ACC112 (cell line): ENCODE data around the gene RBM20.
"Not testable (repeated sequence)": the region's sequence is repeated elsewhere in the genome, so short reads cannot be mapped to it uniquely, and the experiment has no call there.

Source experiments
- H2AFZ ChIP-seq: fragments of 200-600 bp; sonication (generic); one replicate; pipeline ENCODE4 v1.6.0; 2017; ENCODE audit warnings: antibody characterized with exemption, low read length; ENCODE audit not compliant: unreplicated experiment
- H3K27ac ChIP-seq: fragments of 200-600 bp; sonication (generic); 2 replicates; pipeline ENCODE4 v1.5.1; 2014; ENCODE audit warnings: low read depth, mild to moderate bottlenecking, antibody characterized with exemption, low read length, moderate library complexity
- H3K27me3 ChIP-seq: fragments of 200-600 bp; sonication (generic); 2 replicates; pipeline ENCODE4 v1.6.1; 2014; ENCODE audit warnings: mild to moderate bottlenecking, antibody characterized with exemption, low read length, moderate library complexity, mixed read lengths; ENCODE audit not compliant: insufficient read depth
- H3K36me3 ChIP-seq: fragments of 200-600 bp; sonication (generic); 2 replicates; pipeline ENCODE4 v1.6.1; 2016; ENCODE audit warnings: mild to moderate bottlenecking, antibody characterized with exemption, low read length, moderate library complexity, mixed read lengths; ENCODE audit not compliant: insufficient read depth
- H3K4me1 ChIP-seq: fragments of 200-600 bp; sonication (generic); one replicate; pipeline ENCODE4 v1.6.1; 2016; ENCODE audit warnings: low read length, mixed read lengths; ENCODE audit not compliant: insufficient read depth, unreplicated experiment, control insufficient read depth
- H3K4me3 ChIP-seq: fragments of 200-600 bp; sonication (generic); 2 replicates; pipeline ENCODE4 v1.5.1; 2014; ENCODE audit warnings: mild to moderate bottlenecking, low read depth, low read length
- H3K79me2 ChIP-seq: fragments of 200-600 bp; sonication (generic); one replicate; pipeline ENCODE4 v1.6.0; 2016; ENCODE audit warnings: low read length; ENCODE audit not compliant: control insufficient read depth, unreplicated experiment, insufficient read depth

The RBM20 gene

GRCh38 chr10:110724116-110724921, 80.2 kb downstream of the RBM20 start:
- no peak overlapping the region for H3K27ac ChIP-seq
- no peak overlapping the region for H2AFZ ChIP-seq
- H3K4me1 ChIP-seq: peaks cover 12% of the 10 kb centered on the region

GRCh38 chr10:110724937-110725336, 80.8 kb downstream of the RBM20 start:
- H3K4me1 ChIP-seq: peaks cover 12% of the 10 kb centered on the region
- H3K79me2 ChIP-seq: no peaks in the 10 kb centered on the region
- no peak overlapping the region for H3K4me3 ChIP-seq
- H3K36me3 ChIP-seq: no peaks in the 10 kb centered on the region
- no peak overlapping the region for H3K27ac ChIP-seq
- H2AFZ ChIP-seq: no peak overlapping the region
- peaks cover 25% of the 10 kb centered on the region for H3K27me3 ChIP-seq

More at GRCh38 chr10:110724116-110724921, 80.2 kb downstream of the RBM20 start:
- H3K36me3 ChIP-seq: no peaks in the 10 kb centered on the region
- no peak overlapping the region for H3K4me3 ChIP-seq
- H3K79me2 ChIP-seq: no peaks in the 10 kb centered on the region
- peaks cover 25% of the 10 kb centered on the region for H3K27me3 ChIP-seq

GRCh38 chr10:110725801-110726630, 81.9 kb downstream of the RBM20 start:
- H3K4me1 ChIP-seq: peaks cover 12% of the 10 kb centered on the region
- H3K79me2 ChIP-seq: no peaks in the 10 kb centered on the region
- H3K36me3 ChIP-seq: no peaks in the 10 kb centered on the region
- peaks cover 17% of the 10 kb centered on the region for H3K27me3 ChIP-seq
- H2AFZ ChIP-seq: no peak overlapping the region
- H3K4me3 ChIP-seq: no peak overlapping the region
- no peak overlapping the region for H3K27ac ChIP-seq

GRCh38 chr10:110727785-110728184, 83.6 kb downstream of the RBM20 start:
- not testable (repeated sequence) for H3K4me3 ChIP-seq, H3K27ac ChIP-seq, H3K79me2 ChIP-seq, H2AFZ ChIP-seq, H3K36me3 ChIP-seq
- H3K4me1 ChIP-seq: peaks cover 12% of the 10 kb centered on the region
- peaks cover 32% of the 10 kb centered on the region for H3K27me3 ChIP-seq

- H3K4me3 ChIP-seq: no peak overlapping the region
- no peak overlapping the region for H2AFZ ChIP-seq
Observed at GRCh38 chr10:110730345-110731050, 86.4 kb downstream of the RBM20 start.

GRCh38 chr10:110733218-110733952, 89.2 kb downstream of the RBM20 start:
- H3K27me3 ChIP-seq: peaks cover 54% of the 10 kb centered on the region
- H3K36me3 ChIP-seq: no peaks in the 10 kb centered on the region
- H2AFZ ChIP-seq: no peak overlapping the region
- no peaks in the 10 kb centered on the region for H3K79me2 ChIP-seq
- no peaks in the 10 kb centered on the region for H3K4me1 ChIP-seq
- H3K27ac ChIP-seq: no peak overlapping the region
- H3K4me3 ChIP-seq: peak overlapping the region; percentile 27; the same call in 1 of the 2 replicates

More at GRCh38 chr10:110730345-110731050, 86.4 kb downstream of the RBM20 start:
- Histone ChIP-seq H3K4me1 (peaks cover 12% of the 10 kb centered on the region), H3K27me3 (peaks cover 43% of the 10 kb centered on the region), H3K79me2 (no peaks in the 10 kb centered on the region), H3K36me3 (no peaks in the 10 kb centered on the region), H3K27ac (no peak overlapping the region)

GRCh38 chr10:110735620-110736027, 91.5 kb downstream of the RBM20 start:
- Histone ChIP-seq H3K4me3 (no peak overlapping the region), H3K27me3 (peaks cover 59% of the 10 kb centered on the region), H3K27ac (no peak overlapping the region), H3K4me1 (no peaks in the 10 kb centered on the region), H3K79me2 (no peaks in the 10 kb centered on the region), H3K36me3 (no peaks in the 10 kb centered on the region), H2AFZ (no peak overlapping the region)

- no peak overlapping the region for H3K27ac ChIP-seq
- H2AFZ ChIP-seq: no peak overlapping the region
- peaks cover 45% of the 10 kb centered on the region for H3K27me3 ChIP-seq
- H3K79me2 ChIP-seq: no peaks in the 10 kb centered on the region
- no peaks in the 10 kb centered on the region for H3K36me3 ChIP-seq
- no peaks in the 10 kb centered on the region for H3K4me1 ChIP-seq
- H3K4me3 ChIP-seq: no peak overlapping the region
Observed at GRCh38 chr10:110737886-110738634, 93.9 kb downstream of the RBM20 start.

- Histone ChIP-seq H3K27me3 (peaks cover 29% of the 10 kb centered on the region), H2AFZ (no peak overlapping the region), H3K36me3 (no peaks in the 10 kb centered on the region), H3K79me2 (no peaks in the 10 kb centered on the region), H3K4me1 (no peaks in the 10 kb centered on the region), H3K27ac (no peak overlapping the region), H3K4me3 (no peak overlapping the region)
Observed at GRCh38 chr10:110739811-110740271, 95.7 kb downstream of the RBM20 start.
